Measurements from ENCODE around the gene CCDC117.

- TF ChIP-seq REST (IDR thresholded peaks at IDR 0.05; ENCODE audit: low read depth) (no peak), EGR1 (IDR thresholded peaks at IDR 0.05) (no peak), TAF1 (IDR thresholded peaks at IDR 0.05; ENCODE audit: low read depth) (no peak), EP300 (IDR thresholded peaks at IDR 0.05; ENCODE audit: borderline replicate concordance) (no peak), MAX (IDR thresholded peaks at IDR 0.05) (no peak), YY1 (IDR thresholded peaks at IDR 0.05; ENCODE audit: low read depth) (no peak)
Measured at GRCh38 chr22:28817064-28817463, 44.6 kb downstream of the CCDC117 start.
